CD14-positive monocyte (primary cell): ENCODE results near the gene POLK. TPM values are rescaled to one million over a fixed set of nuclear protein-coding genes. Genes with fewer than 3 reads are reported as not detected.

Experiments used
- DNase-seq, 3 donors: peaks; one replicate each; pipeline ENCODE4 v3.0.0-alpha.2; 2011 to 2022
- H2AFZ ChIP-seq: 2 replicates; pipeline ENCODE4 v1.6.0; 2012; ENCODE audit warnings: mild to moderate bottlenecking, low read depth, low read length, inconsistent platforms; ENCODE audit not compliant: insufficient read depth, poor library complexity, severe bottlenecking
- H3K27ac ChIP-seq, 2 donors: 1 replicate in 1 of 2; 2 replicates in 1 of 2; pipeline ENCODE4 v1.5.1; 2012 to 2013; ENCODE audit warnings: low read length in 2 of 2, control low read depth in 1 of 2, inconsistent platforms in 1 of 2, low read depth in 1 of 2, mild to moderate bottlenecking in 1 of 2
- H3K27me3 ChIP-seq, 2 donors: one replicate each; pipeline versions ENCODE4 v1.6.0 to v1.6.1; 2011 to 2013; ENCODE audit warnings: low read length in 2 of 2; ENCODE audit not compliant: control insufficient read depth in 2 of 2, insufficient read depth in 2 of 2
- H3K36me3 ChIP-seq, 2 donors: replicated peaks in 1 of 2; 1 replicate in 1 of 2; 2 replicates in 1 of 2; pipeline versions ENCODE4 v1.5.1 to v1.6.1; 2012 to 2013; ENCODE audit warnings: low read length in 2 of 2, control low read depth in 1 of 2, inconsistent platforms in 1 of 2, mild to moderate bottlenecking in 1 of 2; ENCODE audit not compliant: insufficient read depth in 2 of 2, control insufficient read depth in 1 of 2
- H3K4me1 ChIP-seq, 2 donors: 1 replicate in 1 of 2; 2 replicates in 1 of 2; pipeline versions ENCODE4 v1.5.1 to v1.6.1; 2012 to 2013; ENCODE audit warnings: low read length in 2 of 2, control low read depth in 1 of 2, inconsistent platforms in 1 of 2, mild to moderate bottlenecking in 1 of 2, moderate library complexity in 1 of 2; ENCODE audit not compliant: insufficient read depth in 2 of 2, control insufficient read depth in 1 of 2
- H3K4me2 ChIP-seq: replicated peaks from 2 replicates; pipeline ENCODE3; 2012; ENCODE audit warnings: low read length, moderate library complexity, mild to moderate bottlenecking; ENCODE audit not compliant: poor library complexity, severe bottlenecking; ENCODE audit errors: extremely low read depth
- H3K4me3 ChIP-seq, 3 experiments: fragments of 200-600 bp in 1 of 3; sonication (generic) in 1 of 3; replicated peaks in 1 of 3; 1 replicate in 2 of 3; 2 replicates in 1 of 3; pipeline ENCODE4 v1.5.1; 2011 to 2013; ENCODE audit warnings: low read length in 3 of 3, mild to moderate bottlenecking in 3 of 3, control low read depth in 2 of 3, low read depth in 2 of 3, inconsistent platforms in 1 of 3, moderate library complexity in 1 of 3
- H3K79me2 ChIP-seq: 2 replicates; pipeline ENCODE4 v1.6.0; 2012; ENCODE audit warnings: mild to moderate bottlenecking, control low read depth, inconsistent platforms, low read length, moderate library complexity; ENCODE audit not compliant: insufficient read depth
- H3K9ac ChIP-seq: 2 replicates; pipeline ENCODE4 v1.6.0; 2017; ENCODE audit warnings: low read length, mild to moderate bottlenecking; ENCODE audit not compliant: insufficient read depth, poor library complexity, severe bottlenecking
- H3K9me3 ChIP-seq, 2 donors: replicated peaks in 1 of 2; 1 replicate in 1 of 2; 2 replicates in 1 of 2; pipeline versions ENCODE4 v1.5.1 to v1.6.1; 2012 to 2013; ENCODE audit warnings: low read length in 2 of 2, control low read depth in 1 of 2; ENCODE audit not compliant: control insufficient read depth in 1 of 2, insufficient read depth in 1 of 2
- H4K20me1 ChIP-seq: 2 replicates; pipeline ENCODE4 v1.6.0; 2012; ENCODE audit warnings: mild to moderate bottlenecking, low read length, control low read depth, moderate library complexity; ENCODE audit not compliant: insufficient read depth
- H3K27ac Mint-ChIP-seq, 7 donors: one replicate each; pipeline ENCODE4 v1.8.0; 2020; ENCODE audit warnings: mild to moderate bottlenecking in 7 of 7, mixed read lengths in 7 of 7, moderate library complexity in 6 of 7, inconsistent platforms in 2 of 7
- H3K27me3 Mint-ChIP-seq, 3 donors: one replicate each; pipeline ENCODE4 v1.8.0; 2021 to 2022; ENCODE audit warnings: low read depth in 3 of 3, mild to moderate bottlenecking in 3 of 3, mixed read lengths in 3 of 3, moderate library complexity in 3 of 3, inconsistent platforms in 1 of 3
- H3K36me3 Mint-ChIP-seq, 2 donors: one replicate each; pipeline ENCODE4 v1.8.0; 2020; ENCODE audit warnings: mixed read lengths in 2 of 2, inconsistent platforms in 1 of 2, mild to moderate bottlenecking in 1 of 2
- H3K4me1 Mint-ChIP-seq: one replicate; pipeline ENCODE4 v1.8.0; 2020; ENCODE audit warnings: mild to moderate bottlenecking, mixed read lengths
- H3K4me3 Mint-ChIP-seq, 2 donors: one replicate each; pipeline ENCODE4 v1.8.0; 2020; ENCODE audit warnings: mild to moderate bottlenecking in 2 of 2, mixed read lengths in 2 of 2, moderate library complexity in 1 of 2
- H3K9me3 Mint-ChIP-seq, 7 donors: one replicate each; pipeline ENCODE4 v1.8.0; 2020 to 2022; ENCODE audit warnings: mixed read lengths in 7 of 7, mild to moderate bottlenecking in 6 of 7, moderate library complexity in 6 of 7, inconsistent platforms in 2 of 7
- CTCF ChIP-seq: fragments of 200-600 bp; IDR thresholded peaks from one replicate; pipeline ENCODE4 v1.8.0; 2022; ENCODE audit warnings: antibody characterized with exemption, mild to moderate bottlenecking
- WGBS: methylation state at CpG from one replicate; pipeline ENCODE4 v1.1.5; 2013; ENCODE audit warnings: missing lambda C conversion rate; ENCODE audit not compliant: insufficient coverage; 5-methylcytosine and 5-hydroxymethylcytosine counted together
- intact Hi-C, 2 donors: fragments of 100-400 bp; cut with micrococcal nuclease; formaldehyde crosslinking; loops; one replicate each; pipeline versions ENCODE4 v1.15.0 to v1.15.1; 2023
- polyA plus RNA-seq, 3 donors: library from polyadenylated mRNA; depleted of rRNA in 1 of 3; unstranded in 2 of 3; stranded (reverse) in 1 of 3; fragments of 300-500 nt in 2 of 3; fragments of >200 nt in 1 of 3; fragmentation: Illumina TruSeq in 2 of 3; gene quantifications; 1 replicate in 2 of 3; 2 replicates in 1 of 3; pipeline ENCODE4 v1.2.3, GENCODE V29; 2012 to 2021

The POLK gene
- polyA plus RNA-seq, 3 donors: 18.1 to 27.2 (median 22.3) TPM

GRCh38 chr5:75473463-75473862, 38.2 kb upstream of the POLK start:
- peaks cover 0 to 22% of the 10 kb centered on the region in 2 donors for H3K9me3 ChIP-seq
- no peak overlapping the region for H3K9ac ChIP-seq
- Mint-ChIP-seq H3K27me3 (no peaks in the 10 kb centered on the region), H3K4me1 (peaks cover 6% of the 10 kb centered on the region), H3K4me3 (no peak overlapping the region), H3K27ac (peak overlapping the region in 2 of 7 donors; percentile 3 to 15), H3K36me3 (peaks cover 21 to 28% of the 10 kb centered on the region in 2 donors), H3K9me3 (peaks cover 9 to 23% (median 16%) of the 10 kb centered on the region in 7 donors)
- peaks cover 100% of the 10 kb centered on the region for H4K20me1 ChIP-seq
- no peak overlapping the region for H3K4me3 ChIP-seq
- H2AFZ ChIP-seq: no peak overlapping the region
- no peaks in the 10 kb centered on the region for H3K27me3 ChIP-seq
- H3K36me3 ChIP-seq: peaks cover 0 to 6% of the 10 kb centered on the region in 2 donors
- intact Hi-C loops: no loop called here
- peaks cover 91% of the 10 kb centered on the region for H3K79me2 ChIP-seq
- no peaks in the 10 kb centered on the region for H3K4me1 ChIP-seq
- no peak for DNase-seq
- H3K27ac ChIP-seq: no peak overlapping the region
- WGBS: 67% methylated on average over 1 of the region's 2 CpGs
- TF ChIP-seq CTCF: no peak
- H3K4me2 ChIP-seq: no peak overlapping the region

- no peak overlapping the region for H3K4me3 Mint-ChIP-seq
- TF ChIP-seq CTCF: no peak
- Histone ChIP-seq H3K4me2 (no peak overlapping the region), H3K79me2 (peaks cover 91% of the 10 kb centered on the region), H3K4me1 (no peaks in the 10 kb centered on the region), H2AFZ (no peak overlapping the region), H3K4me3 (no peak overlapping the region), H3K27ac (no peak overlapping the region), H3K9ac (no peak overlapping the region), H3K27me3 (no peaks in the 10 kb centered on the region), H3K9me3 (peaks cover 0 to 4% of the 10 kb centered on the region in 2 donors), H4K20me1 (peaks cover 100% of the 10 kb centered on the region), H3K36me3 (peaks cover 0 to 16% of the 10 kb centered on the region in 2 donors)
- DNase-seq: no peak
- no CpG with 5 or more reads among the region's 4 CpGs for WGBS
- peaks cover 0 to 10% (median 5%) of the 10 kb centered on the region in 7 donors for H3K9me3 Mint-ChIP-seq
- no peaks in the 10 kb centered on the region for H3K27me3 Mint-ChIP-seq
- H3K36me3 Mint-ChIP-seq: peaks cover 11 to 14% of the 10 kb centered on the region in 2 donors
- H3K4me1 Mint-ChIP-seq: peaks cover 6% of the 10 kb centered on the region
- intact Hi-C loops: no loop called here
- no peak overlapping the region for H3K27ac Mint-ChIP-seq
Observed at GRCh38 chr5:75475364-75475763, 36.3 kb upstream of the POLK start.
